ENCODE measurements around the gene ERH.

DNA sequence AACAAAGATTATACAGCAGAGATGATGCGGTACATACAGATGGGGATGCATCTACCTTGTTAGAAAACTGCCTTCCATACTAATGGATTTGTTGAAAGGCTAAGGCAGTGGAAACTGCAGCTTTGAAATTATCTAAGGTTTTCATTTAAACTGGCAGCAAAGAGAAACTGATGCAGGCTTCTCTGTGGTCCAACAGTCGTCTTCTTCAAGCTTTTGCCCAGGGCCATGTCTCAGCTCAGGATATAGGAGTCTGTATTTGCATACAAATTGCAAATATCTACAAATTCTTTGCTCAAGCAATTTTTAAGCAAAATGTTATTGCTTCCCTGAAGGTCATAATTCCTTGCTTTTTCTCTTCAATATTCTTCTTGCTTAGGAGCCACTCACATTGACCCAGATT lies 33.7 kb downstream of the ERH start:
- TF ChIP-seq POLR2AphosphoS5 (IDR thresholded peaks at IDR 0.05) (no peak), CTCF (IDR thresholded peaks at IDR 0.05) (no peak), POLR2A (IDR thresholded peaks at IDR 0.05) (no peak)

Data from breast epithelium (tissue), 3 donors.